Measurements from ENCODE around the gene CHRM2.

CHRM2 gene

GRCh38 chr7:136919820-136920219, 51.4 kb downstream of the CHRM2 start:
- in situ Hi-C loops (cut with MboI; ENCODE audit: low sequenced_read_pairs): no loop called here
- DNase-seq (ENCODE audit: low spot score in 2 of 2): no peak
- no peaks in the 10 kb centered on the region for H3K27me3 ChIP-seq (ENCODE audit: low read depth)
- H3K9me3 ChIP-seq: no peaks in the 10 kb centered on the region
- H3K4me1 ChIP-seq: no peaks in the 10 kb centered on the region
- no peak overlapping the region for H3K4me3 ChIP-seq
- no peaks in the 10 kb centered on the region for H3K36me3 ChIP-seq (replicated peaks)

- no peaks in the 10 kb centered on the region for H3K4me1 ChIP-seq
- H3K4me3 ChIP-seq: no peak overlapping the region
- no peaks in the 10 kb centered on the region for H3K9me3 ChIP-seq
- H3K36me3 ChIP-seq (replicated peaks): no peaks in the 10 kb centered on the region
- DNase-seq (ENCODE audit: low spot score in 2 of 2): no peak
- no peaks in the 10 kb centered on the region for H3K27me3 ChIP-seq (ENCODE audit: low read depth)
- in situ Hi-C loops (cut with MboI; ENCODE audit: low sequenced_read_pairs): no loop called here
Observed at GRCh38 chr7:136923111-136923667, 54.7 kb downstream of the CHRM2 start.

GRCh38 chr7:136925044-136925443, 56.6 kb downstream of the CHRM2 start:
- in situ Hi-C loops (cut with MboI; ENCODE audit: low sequenced_read_pairs): no loop called here
- no peaks in the 10 kb centered on the region for H3K36me3 ChIP-seq (replicated peaks)
- H3K9me3 ChIP-seq: no peaks in the 10 kb centered on the region
- H3K4me3 ChIP-seq: no peak overlapping the region
- no peaks in the 10 kb centered on the region for H3K4me1 ChIP-seq
- no peaks in the 10 kb centered on the region for H3K27me3 ChIP-seq (ENCODE audit: low read depth)
- DNase-seq (ENCODE audit: low spot score in 2 of 2): no peak

- no peak for DNase-seq (ENCODE audit: low spot score in 2 of 2)
- Histone ChIP-seq H3K36me3 (replicated peaks) (no peaks in the 10 kb centered on the region), H3K9me3 (no peaks in the 10 kb centered on the region), H3K27me3 (ENCODE audit: low read depth) (no peaks in the 10 kb centered on the region), H3K4me1 (no peaks in the 10 kb centered on the region), H3K4me3 (no peak overlapping the region)
- in situ Hi-C loops (cut with MboI; ENCODE audit: low sequenced_read_pairs): no loop called here
Observed at GRCh38 chr7:136925556-136925955, 57.1 kb downstream of the CHRM2 start.

- in situ Hi-C loops (cut with MboI; ENCODE audit: low sequenced_read_pairs): no loop called here
Observed at GRCh38 chr7:136931169-136931867, 62.9 kb downstream of the CHRM2 start.

GRCh38 chr7:136937436-136937835, 69.0 kb downstream of the CHRM2 start:
- no peaks in the 10 kb centered on the region for H3K9me3 ChIP-seq
- no peaks in the 10 kb centered on the region for H3K36me3 ChIP-seq (replicated peaks)
- no peak for DNase-seq (ENCODE audit: low spot score in 2 of 2)
- in situ Hi-C loops (cut with MboI; ENCODE audit: low sequenced_read_pairs): no loop called here
- no peaks in the 10 kb centered on the region for H3K27me3 ChIP-seq (ENCODE audit: low read depth)
- no peak overlapping the region for H3K4me3 ChIP-seq
- no peaks in the 10 kb centered on the region for H3K4me1 ChIP-seq

More at GRCh38 chr7:136931169-136931867, 62.9 kb downstream of the CHRM2 start:
- H3K27me3 ChIP-seq (ENCODE audit: low read depth): no peaks in the 10 kb centered on the region
- no peaks in the 10 kb centered on the region for H3K36me3 ChIP-seq (replicated peaks)
- DNase-seq (ENCODE audit: low spot score in 2 of 2): no peak
- H3K4me1 ChIP-seq: no peaks in the 10 kb centered on the region
- no peak overlapping the region for H3K4me3 ChIP-seq
- H3K9me3 ChIP-seq: no peaks in the 10 kb centered on the region

GRCh38 chr7:136938476-136938875, 70.0 kb downstream of the CHRM2 start:
- no peak for DNase-seq (ENCODE audit: low spot score in 2 of 2)
- Histone ChIP-seq H3K9me3 (no peaks in the 10 kb centered on the region), H3K4me1 (no peaks in the 10 kb centered on the region), H3K36me3 (replicated peaks) (no peaks in the 10 kb centered on the region), H3K27me3 (ENCODE audit: low read depth) (no peaks in the 10 kb centered on the region), H3K4me3 (no peak overlapping the region)
- in situ Hi-C loops (cut with MboI; ENCODE audit: low sequenced_read_pairs): no loop called here

- in situ Hi-C loops (cut with MboI; ENCODE audit: low sequenced_read_pairs): no loop called here
- Histone ChIP-seq H3K4me3 (no peak overlapping the region), H3K4me1 (no peaks in the 10 kb centered on the region), H3K27me3 (ENCODE audit: low read depth) (no peaks in the 10 kb centered on the region), H3K36me3 (replicated peaks) (no peaks in the 10 kb centered on the region), H3K9me3 (no peaks in the 10 kb centered on the region)
- DNase-seq (ENCODE audit: low spot score in 2 of 2): no peak
Observed at GRCh38 chr7:136940122-136940521, 71.7 kb downstream of the CHRM2 start.

GRCh38 chr7:136940917-136941316, 72.5 kb downstream of the CHRM2 start:
- H3K4me3 ChIP-seq: no peak overlapping the region
- no peak for DNase-seq (ENCODE audit: low spot score in 2 of 2)
- no peaks in the 10 kb centered on the region for H3K27me3 ChIP-seq (ENCODE audit: low read depth)
- in situ Hi-C loops (cut with MboI; ENCODE audit: low sequenced_read_pairs): no loop called here
- H3K4me1 ChIP-seq: no peaks in the 10 kb centered on the region
- H3K36me3 ChIP-seq (replicated peaks): no peaks in the 10 kb centered on the region
- no peaks in the 10 kb centered on the region for H3K9me3 ChIP-seq

GRCh38 chr7:136941816-136942215, 73.4 kb downstream of the CHRM2 start:
- in situ Hi-C loops (cut with MboI; ENCODE audit: low sequenced_read_pairs): no loop called here

GRCh38 chr7:136942401-136942800, 73.9 kb downstream of the CHRM2 start:
- Histone ChIP-seq H3K27me3 (ENCODE audit: low read depth) (no peaks in the 10 kb centered on the region), H3K36me3 (replicated peaks) (no peaks in the 10 kb centered on the region), H3K4me3 (no peak overlapping the region), H3K9me3 (no peaks in the 10 kb centered on the region), H3K4me1 (no peaks in the 10 kb centered on the region)
- in situ Hi-C loops (cut with MboI; ENCODE audit: low sequenced_read_pairs): no loop called here
- no peak for DNase-seq (ENCODE audit: low spot score in 2 of 2)

More at GRCh38 chr7:136941816-136942215, 73.4 kb downstream of the CHRM2 start:
- H3K4me1 ChIP-seq: no peaks in the 10 kb centered on the region
- no peak for DNase-seq (ENCODE audit: low spot score in 2 of 2)
- H3K27me3 ChIP-seq (ENCODE audit: low read depth): no peaks in the 10 kb centered on the region
- H3K4me3 ChIP-seq: no peak overlapping the region
- H3K36me3 ChIP-seq (replicated peaks): no peaks in the 10 kb centered on the region
- no peaks in the 10 kb centered on the region for H3K9me3 ChIP-seq

- DNase-seq (ENCODE audit: low spot score in 2 of 2): no peak
- Histone ChIP-seq H3K27me3 (ENCODE audit: low read depth) (no peaks in the 10 kb centered on the region), H3K9me3 (no peaks in the 10 kb centered on the region), H3K4me3 (no peak overlapping the region), H3K4me1 (no peaks in the 10 kb centered on the region), H3K36me3 (replicated peaks) (no peaks in the 10 kb centered on the region)
- in situ Hi-C loops (cut with MboI; ENCODE audit: low sequenced_read_pairs): no loop called here
Observed at GRCh38 chr7:136942994-136943393, 74.5 kb downstream of the CHRM2 start.

GRCh38 chr7:136947347-136947746, 78.9 kb downstream of the CHRM2 start:
- no peaks in the 10 kb centered on the region for H3K4me1 ChIP-seq
- H3K9me3 ChIP-seq: no peaks in the 10 kb centered on the region
- H3K4me3 ChIP-seq: no peak overlapping the region
- DNase-seq (ENCODE audit: low spot score in 2 of 2): no peak
- in situ Hi-C loops (cut with MboI; ENCODE audit: low sequenced_read_pairs): no loop called here
- H3K36me3 ChIP-seq (replicated peaks): no peaks in the 10 kb centered on the region
- H3K27me3 ChIP-seq (ENCODE audit: low read depth): no peaks in the 10 kb centered on the region

- in situ Hi-C loops (cut with MboI; ENCODE audit: low sequenced_read_pairs): no loop called here
Observed at GRCh38 chr7:136950331-136950730, 81.9 kb downstream of the CHRM2 start.

GRCh38 chr7:136953386-136953785, 84.9 kb downstream of the CHRM2 start:
- in situ Hi-C loops (cut with MboI; ENCODE audit: low sequenced_read_pairs): no loop called here
- no peak for DNase-seq (ENCODE audit: low spot score in 2 of 2)
- no peaks in the 10 kb centered on the region for H3K27me3 ChIP-seq (ENCODE audit: low read depth)

More at GRCh38 chr7:136950331-136950730, 81.9 kb downstream of the CHRM2 start:
- Histone ChIP-seq H3K4me1 (no peaks in the 10 kb centered on the region), H3K4me3 (no peak overlapping the region), H3K36me3 (replicated peaks) (no peaks in the 10 kb centered on the region), H3K27me3 (ENCODE audit: low read depth) (no peaks in the 10 kb centered on the region), H3K9me3 (no peaks in the 10 kb centered on the region)
- DNase-seq (ENCODE audit: low spot score in 2 of 2): no peak

More at GRCh38 chr7:136953386-136953785, 84.9 kb downstream of the CHRM2 start:
- H3K36me3 ChIP-seq (replicated peaks): no peaks in the 10 kb centered on the region
- H3K4me3 ChIP-seq: no peak overlapping the region
- no peaks in the 10 kb centered on the region for H3K4me1 ChIP-seq
- no peaks in the 10 kb centered on the region for H3K9me3 ChIP-seq

Data from HAP-1 (cell line).